SK-N-MC (cell line): ENCODE data around the gene B9D1.

ENCODE experiments used
- EZH2 ChIP-seq: fragments of 200-600 bp; sonication (generic); IDR thresholded peaks from one replicate; pipeline ENCODE4 v1.6.1; 2017; ENCODE audit warnings: antibody characterized with exemption
- FOXP2 ChIP-seq: optimal IDR thresholded peaks from 2 replicates; pipeline ENCODE3; 2011; ENCODE audit warnings: mild to moderate bottlenecking, moderate library complexity; ENCODE audit not compliant: insufficient read depth; ENCODE audit errors: extremely low read length, control extremely low read depth
- POLR2AphosphoS5 ChIP-seq: IDR thresholded peaks from 2 replicates; pipeline ENCODE4 v1.6.1; 2012; ENCODE audit warnings: mild to moderate bottlenecking, low read depth, low read length, borderline replicate concordance

- TF ChIP-seq POLR2AphosphoS5 (no peak), EZH2 (no peak), FOXP2 (no peak)
Measured at GRCh38 chr17:19303367-19303776, 59.2 kb downstream of the B9D1 start.
